ENCODE measurements around the gene NOS1AP. TPM values are rescaled to one million over a fixed set of nuclear protein-coding genes. Genes with fewer than 3 reads are reported as not detected.

Gene NOS1AP
- total and polyA plus RNA-seq, 9 of the 15 experiments (the other 6 are each of a cell fraction or from before 2014, with no cell fraction given) = 0.07 to 1.5 (median 0.22) TPM

GRCh38 chr1:162165528-162165927 is 96.0 kb downstream of the NOS1AP start:
- H3K4me1 ChIP-seq (replicated peaks in 1 of 2; ENCODE audit: control insufficient read depth in 2 of 2, insufficient read depth in 2 of 2, low read length in 2 of 2) = no peaks in the 10 kb centered on the region
- in situ Hi-C loops (cut with MboI) = no loop called here
- no peak overlapping the region for H3K27ac ChIP-seq (ENCODE audit: extremely low read depth, low read depth, low read length)
- intact Hi-C loops (cut with micrococcal nuclease) = no loop called here
- ATAC-seq = no peak
- no TSS peak for BruUV-seq (replicated peaks)
- H3K4me2 ChIP-seq (ENCODE audit: insufficient read depth, low read length) = no peak overlapping the region
- H3K9ac ChIP-seq (ENCODE audit: insufficient read depth in 1 of 2, low read depth in 2 of 2, low read length in 2 of 2) = no peak overlapping the region
- no peak overlapping the region for H3K4me3 ChIP-seq
- peaks cover 29 to 33% of the 10 kb centered on the region in 2 experiments for H3K27me3 ChIP-seq (ENCODE audit: control insufficient read depth in 2 of 2, insufficient read depth in 2 of 2, low read length in 2 of 2)
- 0% methylated on average over 3 of the region's 3 CpGs for WGBS (ENCODE audit: insufficient coverage, low coverage, missing lambda C conversion rate)
- DNase-seq (ENCODE audit: extremely low read depth in 1 of 4, low spot score in 3 of 4) = no peak
- no peaks in the 10 kb centered on the region for H3K36me3 ChIP-seq (ENCODE audit: control insufficient read depth, insufficient read depth, low read length)
- FAIRE-seq = no peak
- POLR2A ChIA-PET = interaction anchor here (0.7 kb wide), 1 partner anchor 8 kb away, joined by 3 read pairs; no protein-coding TSS in a partner anchor
- H3K9me3 ChIP-seq (replicated peaks; ENCODE audit: control insufficient read depth, insufficient read depth, low read depth, low read length) = no peaks in the 10 kb centered on the region
- H4K20me1 ChIP-seq (replicated peaks; ENCODE audit: control insufficient read depth, insufficient read depth, low read length) = 0 out of 2 replicates have a peak, but pooled peaks cover 8% of the 10 kb centered on the region
- H3K79me2 ChIP-seq (ENCODE audit: control insufficient read depth, insufficient read depth, low read length) = no peaks in the 10 kb centered on the region
- CTCF ChIA-PET (ENCODE audit: low intra/inter-chr PET ratio) = no interaction called here
- H2AFZ ChIP-seq (ENCODE audit: low read depth, low read length) = no peak overlapping the region
- H3K9me1 ChIP-seq (ENCODE audit: control insufficient read depth, insufficient read depth, low read length) = peaks cover 4% of the 10 kb centered on the region
- TF ChIP-seq SAFB (IDR thresholded peaks at IDR 0.05; ENCODE audit: borderline replicate concordance, low read depth, low read length) (no peak), PHTF2 (CRISPR knock-in tag; IDR thresholded peaks at IDR 0.05) (no peak), KLF6 (CRISPR knock-in tag; IDR thresholded peaks at IDR 0.05; ENCODE audit: borderline replicate concordance) (no peak), NR1H2 (CRISPR knock-in tag; IDR thresholded peaks at IDR 0.05) (no peak), E4F1 (CRISPR knock-in tag; IDR thresholded peaks at IDR 0.05; ENCODE audit: borderline replicate concordance) (no peak), FOSL1 (tag; conservative IDR thresholded peaks at IDR 0.05) (no peak), SMARCC2 (IDR thresholded peaks at IDR 0.05; ENCODE audit: low read depth) (no peak), ZNF75A (CRISPR knock-in tag; IDR thresholded peaks at IDR 0.05) (no peak), ELF2 (CRISPR knock-in tag; IDR thresholded peaks at IDR 0.05) (no peak), RBFOX2 (IDR thresholded peaks at IDR 0.05; ENCODE audit: low read depth, low read length) (no peak)
- TF ChIP-seq, protein P1, sequence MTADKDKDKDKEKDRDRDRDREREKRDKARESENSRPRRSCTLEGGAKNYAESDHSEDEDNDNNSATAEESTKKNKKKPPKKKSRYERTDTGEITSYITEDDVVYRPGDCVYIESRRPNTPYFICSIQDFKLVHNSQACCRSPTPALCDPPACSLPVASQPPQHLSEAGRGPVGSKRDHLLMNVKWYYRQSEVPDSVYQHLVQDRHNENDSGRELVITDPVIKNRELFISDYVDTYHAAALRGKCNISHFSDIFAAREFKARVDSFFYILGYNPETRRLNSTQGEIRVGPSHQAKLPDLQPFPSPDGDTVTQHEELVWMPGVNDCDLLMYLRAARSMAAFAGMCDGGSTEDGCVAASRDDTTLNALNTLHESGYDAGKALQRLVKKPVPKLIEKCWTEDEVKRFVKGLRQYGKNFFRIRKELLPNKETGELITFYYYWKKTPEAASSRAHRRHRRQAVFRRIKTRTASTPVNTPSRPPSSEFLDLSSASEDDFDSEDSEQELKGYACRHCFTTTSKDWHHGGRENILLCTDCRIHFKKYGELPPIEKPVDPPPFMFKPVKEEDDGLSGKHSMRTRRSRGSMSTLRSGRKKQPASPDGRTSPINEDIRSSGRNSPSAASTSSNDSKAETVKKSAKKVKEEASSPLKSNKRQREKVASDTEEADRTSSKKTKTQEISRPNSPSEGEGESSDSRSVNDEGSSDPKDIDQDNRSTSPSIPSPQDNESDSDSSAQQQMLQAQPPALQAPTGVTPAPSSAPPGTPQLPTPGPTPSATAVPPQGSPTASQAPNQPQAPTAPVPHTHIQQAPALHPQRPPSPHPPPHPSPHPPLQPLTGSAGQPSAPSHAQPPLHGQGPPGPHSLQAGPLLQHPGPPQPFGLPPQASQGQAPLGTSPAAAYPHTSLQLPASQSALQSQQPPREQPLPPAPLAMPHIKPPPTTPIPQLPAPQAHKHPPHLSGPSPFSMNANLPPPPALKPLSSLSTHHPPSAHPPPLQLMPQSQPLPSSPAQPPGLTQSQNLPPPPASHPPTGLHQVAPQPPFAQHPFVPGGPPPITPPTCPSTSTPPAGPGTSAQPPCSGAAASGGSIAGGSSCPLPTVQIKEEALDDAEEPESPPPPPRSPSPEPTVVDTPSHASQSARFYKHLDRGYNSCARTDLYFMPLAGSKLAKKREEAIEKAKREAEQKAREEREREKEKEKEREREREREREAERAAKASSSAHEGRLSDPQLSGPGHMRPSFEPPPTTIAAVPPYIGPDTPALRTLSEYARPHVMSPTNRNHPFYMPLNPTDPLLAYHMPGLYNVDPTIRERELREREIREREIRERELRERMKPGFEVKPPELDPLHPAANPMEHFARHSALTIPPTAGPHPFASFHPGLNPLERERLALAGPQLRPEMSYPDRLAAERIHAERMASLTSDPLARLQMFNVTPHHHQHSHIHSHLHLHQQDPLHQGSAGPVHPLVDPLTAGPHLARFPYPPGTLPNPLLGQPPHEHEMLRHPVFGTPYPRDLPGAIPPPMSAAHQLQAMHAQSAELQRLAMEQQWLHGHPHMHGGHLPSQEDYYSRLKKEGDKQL (CRISPR knock-in tag; IDR thresholded peaks at IDR 0.05; ENCODE audit: borderline replicate concordance) = no peak
